Airway epithelial cell (primary cell): ENCODE results near the gene FKBP4. TPM values are rescaled to one million over a fixed set of nuclear protein-coding genes. Genes with fewer than 3 reads are reported as not detected.

Source experiments
- total RNA-seq: library from RNA; depleted of rRNA; stranded (reverse); fragments of >200 nt; gene quantifications from 2 replicates; pipeline ENCODE4 v1.2.3, GENCODE V29; 2015

The FKBP4 gene
- total RNA-seq, result 72.0 and 89.1 TPM in 2 replicates

GRCh38 chr12:2794736-2795289, at the start of gene FKBP4:
Gene FKBP4, plus strand, starts transcription at chr12:2794970. Its CDS starts 170 bp downstream, at chr12:2795140.

GRCh38 chr12:2812290-2813213, 17.8 kb downstream of the FKBP4 start, which contains the start of gene ITFG2:
Gene ITFG2, plus strand, starts transcription at chr12:2812668. Its CDS starts 93 bp downstream, at chr12:2812761.

GRCh38 chr12:2834581-2835491, 40.1 kb downstream of the FKBP4 start, which contains the start of gene NRIP2:
Gene NRIP2, minus strand, starts transcription at chr12:2835035. Its CDS starts 52 bp downstream, at chr12:2834983.

Other genes starting within 250 kb of the FKBP4 start
- 11.9 and 17.6 TPM in 2 replicates for gene ITFG2, start 17.7 kb downstream of the FKBP4 start, total RNA-seq
- gene NRIP2, start 40.1 kb downstream of the FKBP4 start, total RNA-seq, result not detected in 2 replicates
- gene TEX52, start 62.1 kb downstream of the FKBP4 start, total RNA-seq, result not detected in 2 replicates
- gene FOXM1, start 82.2 kb downstream of the FKBP4 start, total RNA-seq, result 20.9 and 33.9 TPM in 2 replicates
- 20.0 and 31.0 TPM in 2 replicates for gene RHNO1, start 82.3 kb downstream of the FKBP4 start, total RNA-seq
- gene TULP3, start 95.9 kb downstream of the FKBP4 start, total RNA-seq, result 10.5 and 17.8 TPM in 2 replicates
- gene TEAD4, start 164.4 kb downstream of the FKBP4 start, total RNA-seq, result 16.6 and 19.9 TPM in 2 replicates